Transverse colon (tissue), 4 donors: ENCODE measurements around the gene CCDC51.
A peak's percentile ranks its signal among the peaks of the same experiment; 100 is the strongest.

Experiments used
- CTCF ChIP-seq, 5 experiments: fragments of 200-600 bp in 3 of 5; fragments of 450-650 bp in 2 of 5; sonication (generic) in 3 of 5; IDR thresholded peaks; 1 replicate in 2 of 5; 2 replicates in 3 of 5; pipeline ENCODE4 v1.5.1; 2016 to 2017; ENCODE audit warnings: antibody characterized with exemption in 5 of 5, inconsistent platforms in 3 of 5, mild to moderate bottlenecking in 2 of 5, moderate library complexity in 1 of 5
- EP300 ChIP-seq: sonication (generic); formaldehyde crosslinking; IDR thresholded peaks from one replicate; pipeline ENCODE4 v1.6.1; 2017; ENCODE audit warnings: antibody characterized with exemption, low read depth
- POLR2A ChIP-seq: fragments of 450-650 bp; IDR thresholded peaks from one replicate; pipeline ENCODE4 v1.6.1; 2016; ENCODE audit warnings: antibody characterized with exemption, mild to moderate bottlenecking, moderate library complexity
- POLR2AphosphoS5 ChIP-seq, 3 donors: sonication (generic); formaldehyde crosslinking; IDR thresholded peaks; one replicate each; pipeline ENCODE4 v1.6.1; 2016; ENCODE audit warnings: antibody characterized with exemption in 3 of 3

GRCh38 chr3:48429960-48430707, 9.8 kb downstream of the CCDC51 start, which contains the start of gene PLXNB1:
- TF ChIP-seq CTCF (IDR thresholded peaks at IDR 0.05) (no peak), EP300 (no peak), POLR2AphosphoS5 (IDR thresholded peaks at IDR 0.05) (no peak), POLR2A (peak; percentile 61)
